GDM1 (cell line): ENCODE data around the gene ST8SIA5.
A peak's percentile ranks its signal among the peaks of the same experiment; 100 is the strongest.

Experiments
- DNase-seq: peaks from one replicate; lab custom pipeline; 2025; lab: John Stamatoyannopoulos, UW

The ST8SIA5 gene

DNA sequence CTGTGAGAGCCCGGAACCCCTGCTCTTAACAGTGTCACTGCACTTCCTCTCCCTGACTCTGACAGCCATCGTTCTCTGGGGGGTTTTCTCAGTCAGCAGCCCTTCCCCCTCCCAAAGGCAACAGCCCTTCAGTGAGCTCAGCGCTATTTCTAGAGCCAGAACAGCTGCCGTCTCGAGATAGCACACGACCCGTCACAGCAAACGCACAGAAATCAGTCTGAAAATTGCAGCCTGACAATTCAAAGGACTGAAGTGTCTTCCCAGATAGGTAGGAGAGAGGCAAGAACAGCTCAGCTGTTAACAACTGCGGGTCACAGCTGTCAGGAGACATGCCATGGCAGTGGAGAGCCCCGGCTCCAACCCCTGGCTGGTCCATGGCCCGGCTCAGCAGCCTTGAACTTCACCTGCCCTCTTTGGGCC lies 45.4 kb downstream of the ST8SIA5 start:
- peak; percentile 7 for DNase-seq

DNA sequence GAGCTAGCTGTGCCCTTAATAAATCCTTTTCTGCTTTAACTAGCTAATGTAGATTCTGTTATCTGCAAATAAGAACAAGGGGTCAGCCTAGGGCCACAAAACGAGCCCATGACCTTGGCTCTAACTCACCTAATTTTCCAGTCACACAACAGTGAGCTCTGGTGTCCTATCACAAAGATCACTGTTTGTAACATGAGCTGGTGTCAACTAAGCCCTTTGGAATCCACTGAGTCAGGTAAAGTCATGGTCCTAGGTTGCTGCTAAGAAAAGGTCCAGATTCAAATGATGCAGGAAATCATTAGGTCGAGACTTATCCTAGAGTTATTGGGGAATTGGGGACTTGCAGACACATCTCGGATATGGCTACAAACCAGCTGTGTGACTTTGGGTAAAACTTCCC lies 49.9 kb downstream of the ST8SIA5 start:
- DNase-seq = no peak

DNA sequence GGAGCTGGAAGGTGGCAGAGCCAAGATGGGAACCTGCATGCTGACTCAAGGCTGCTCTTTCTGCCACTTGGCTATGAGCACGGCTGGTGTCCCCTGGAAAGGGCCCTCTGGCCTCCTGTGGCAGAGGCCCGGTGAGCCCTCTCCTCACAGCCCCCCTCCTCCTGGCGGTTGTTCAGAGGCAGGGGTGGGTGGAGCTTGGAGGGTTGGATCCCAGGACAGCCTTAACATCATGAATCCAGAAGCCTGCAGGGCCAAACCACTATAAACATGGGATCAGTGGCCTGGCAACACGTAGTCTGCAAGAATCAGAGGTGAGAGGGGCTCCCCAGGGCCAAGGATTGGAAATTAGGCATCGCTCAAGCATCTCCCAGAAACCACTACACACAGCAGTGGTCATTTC lies 51.3 kb downstream of the ST8SIA5 start:
- no peak for DNase-seq

DNA sequence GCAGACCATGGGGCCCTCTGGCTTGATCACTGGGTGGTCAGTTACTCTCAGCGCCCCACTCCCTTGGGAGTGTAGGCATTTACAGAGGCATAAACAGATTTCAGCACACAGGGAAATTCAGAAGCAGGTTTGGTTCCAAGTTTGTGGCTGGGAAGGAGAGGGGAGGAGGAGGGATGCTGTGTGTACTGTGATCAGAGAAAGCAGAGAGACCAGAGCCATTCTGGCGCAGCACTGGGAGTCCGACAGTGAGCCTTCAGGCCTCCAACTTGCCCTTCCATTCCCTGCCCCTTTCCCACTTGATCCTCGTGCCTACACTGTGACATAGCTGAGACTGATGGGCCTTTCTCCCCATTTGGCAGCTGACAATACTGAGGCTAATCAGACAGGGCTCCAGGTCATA lies 52.0 kb downstream of the ST8SIA5 start:
- DNase-seq = no peak

DNA sequence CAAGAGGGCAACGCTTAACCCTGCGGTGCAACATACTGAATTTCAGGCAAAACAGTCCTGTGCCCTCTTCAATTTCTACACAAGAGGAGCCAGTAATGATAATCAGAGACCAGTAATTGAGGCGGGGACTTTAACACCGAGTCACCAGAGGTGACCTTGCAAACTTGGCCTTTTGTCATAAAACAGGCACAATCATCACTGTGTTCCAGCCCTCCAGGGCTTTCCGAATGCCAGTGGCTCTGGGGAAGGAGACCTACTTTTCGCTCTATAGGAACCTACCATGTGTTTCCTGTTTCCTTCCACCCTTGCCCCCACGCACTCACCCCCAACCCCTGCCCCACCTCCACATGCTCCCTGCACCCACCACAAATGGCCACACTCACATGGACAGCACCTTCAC lies 52.7 kb downstream of the ST8SIA5 start:
- no peak for DNase-seq

DNA sequence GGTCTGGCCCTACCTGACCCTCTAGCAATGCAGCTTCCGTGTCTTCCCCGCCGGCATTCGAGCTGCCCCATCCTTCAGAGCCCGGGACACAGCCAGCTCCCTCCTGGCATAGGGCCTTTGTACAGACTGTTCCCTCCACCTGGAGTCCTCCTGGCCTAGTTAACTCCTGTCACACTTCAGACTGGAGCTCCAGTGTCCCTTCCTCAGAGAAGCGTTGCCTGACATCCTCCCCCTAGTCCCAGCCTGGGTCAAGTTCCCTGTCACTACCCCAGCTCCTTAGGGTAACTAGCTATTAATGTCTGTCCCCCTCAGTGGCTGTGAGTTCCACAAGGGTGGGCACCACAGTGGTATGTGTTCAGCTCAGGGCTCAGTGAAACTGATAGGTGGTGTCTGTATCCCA lies 54.4 kb downstream of the ST8SIA5 start:
- no peak for DNase-seq

DNA sequence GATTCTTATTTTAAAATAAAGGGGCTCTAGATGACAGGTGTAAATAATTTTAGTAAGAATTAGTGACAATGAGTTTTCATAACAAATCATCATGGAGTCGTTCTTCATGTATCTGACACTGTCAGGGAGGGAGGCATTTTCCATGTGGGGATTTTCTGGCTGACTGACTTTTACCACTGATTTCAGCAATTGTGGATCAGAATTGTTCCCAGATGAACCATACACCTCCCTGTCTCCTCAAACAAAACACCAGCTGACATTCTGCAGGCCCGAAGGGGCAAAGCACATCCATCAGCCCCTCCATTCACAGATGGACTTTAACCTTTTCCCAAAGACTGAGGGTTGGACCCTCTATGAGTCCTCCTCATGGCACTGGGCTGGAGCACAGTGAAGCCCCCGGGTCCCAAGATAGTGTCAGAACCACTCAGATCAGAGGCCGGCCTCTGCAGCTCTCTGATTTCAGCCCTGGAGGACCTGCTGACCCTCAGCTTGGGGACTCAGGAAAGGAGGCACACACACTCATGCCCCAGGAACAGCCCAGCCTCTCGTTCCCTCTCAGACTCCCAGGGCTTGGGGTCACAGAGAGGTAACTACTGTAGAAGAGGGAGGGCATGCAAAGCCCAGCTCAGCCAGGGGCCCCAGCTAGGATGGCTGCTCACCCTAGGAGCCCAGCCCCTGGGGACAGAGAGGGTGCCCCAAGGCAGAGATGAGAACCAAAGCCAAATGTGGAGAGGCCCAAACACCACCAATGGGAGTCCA lies 56.6 kb downstream of the ST8SIA5 start:
- DNase-seq = no peak

DNA sequence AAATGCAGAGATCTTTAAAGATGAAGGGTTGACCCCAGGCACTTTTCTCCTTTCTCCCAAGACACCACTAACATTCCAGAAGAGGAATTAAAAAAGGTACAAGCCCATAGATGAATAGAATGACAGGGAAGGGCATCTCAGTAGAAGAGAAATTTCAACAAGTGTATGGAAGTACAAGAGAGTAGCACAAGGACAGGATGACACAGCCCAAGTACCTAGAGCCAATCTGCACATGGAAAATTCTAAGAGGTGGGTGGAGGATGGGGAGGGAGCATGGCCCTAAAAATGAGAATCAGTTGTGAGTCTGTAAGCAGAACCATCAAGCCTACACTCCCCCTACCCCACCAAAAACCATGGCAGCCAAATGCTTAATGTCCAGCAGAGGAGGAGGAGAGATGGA lies 60.2 kb downstream of the ST8SIA5 start:
- DNase-seq = no peak

DNA sequence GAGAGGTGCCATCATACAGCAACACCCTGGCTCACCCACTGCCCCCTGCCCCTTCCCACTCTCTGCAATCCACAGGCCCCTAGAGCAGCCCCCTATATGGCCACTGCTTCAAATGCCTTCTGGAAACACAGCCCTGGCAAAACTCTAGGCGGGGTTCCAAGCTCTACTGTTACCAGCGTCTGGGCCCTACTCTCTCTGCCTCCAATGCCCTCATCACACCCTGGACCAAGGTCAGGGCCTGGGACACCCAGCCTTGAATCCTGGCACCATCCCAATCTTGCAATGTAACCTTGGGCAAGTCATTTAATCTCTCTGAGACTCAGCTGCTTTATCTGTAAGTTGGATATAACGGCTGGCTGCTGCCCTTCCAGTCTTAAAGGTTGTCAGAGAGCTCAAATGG lies 60.6 kb downstream of the ST8SIA5 start:
- no peak for DNase-seq

DNA sequence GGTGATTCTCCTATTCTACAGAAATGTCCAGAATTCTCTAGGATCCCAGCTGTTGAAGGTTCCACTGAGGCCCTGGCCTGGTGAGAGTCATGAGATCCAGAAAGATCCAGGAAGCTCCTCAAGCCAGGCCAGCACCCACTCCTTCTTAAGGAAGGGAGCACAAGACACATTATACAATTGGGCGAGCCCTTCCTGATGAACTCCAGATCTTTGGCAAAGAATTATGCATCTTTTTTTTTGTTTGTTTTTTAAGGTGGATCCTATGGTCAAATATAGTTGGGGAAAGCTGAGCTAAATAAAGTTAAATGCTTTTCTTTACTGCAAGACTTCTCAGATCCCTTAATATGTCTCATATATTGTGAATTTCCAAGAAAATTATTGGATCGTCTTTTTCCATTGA lies 62.9 kb downstream of the ST8SIA5 start:
- no peak for DNase-seq

DNA sequence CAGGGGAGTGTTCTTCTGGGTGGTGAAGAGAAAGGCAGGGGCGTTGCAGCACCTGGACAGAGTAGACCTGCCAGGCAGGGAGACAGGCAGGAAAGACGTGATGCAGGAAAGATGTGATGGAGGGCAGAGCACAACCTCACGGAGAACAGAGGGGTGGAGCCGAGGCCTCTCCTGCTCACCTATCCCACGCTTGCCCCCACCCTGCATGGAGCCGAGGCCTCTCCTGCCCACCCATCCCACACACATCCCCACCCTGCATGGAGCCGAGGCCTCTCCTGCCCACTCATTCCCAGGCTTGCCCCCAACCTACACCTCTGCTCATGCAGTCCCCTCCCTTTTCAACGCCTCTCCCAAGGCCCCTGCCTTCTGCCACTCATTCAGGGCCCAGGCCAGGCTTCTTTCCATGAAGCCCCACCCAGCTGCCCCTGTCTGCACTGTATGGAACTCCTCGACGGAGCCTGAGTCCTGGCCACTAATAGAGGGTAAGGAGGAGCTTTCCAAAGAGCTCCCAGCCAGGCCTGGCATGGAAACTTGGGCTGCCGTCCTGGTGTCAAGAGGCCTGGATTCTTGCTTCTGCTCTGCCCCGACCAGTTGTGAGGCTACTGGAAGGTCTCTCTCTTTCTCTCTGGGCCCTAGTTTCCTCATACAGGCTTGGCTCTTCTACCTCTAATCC lies 67.9 kb downstream of the ST8SIA5 start:
- DNase-seq = no peak

DNA sequence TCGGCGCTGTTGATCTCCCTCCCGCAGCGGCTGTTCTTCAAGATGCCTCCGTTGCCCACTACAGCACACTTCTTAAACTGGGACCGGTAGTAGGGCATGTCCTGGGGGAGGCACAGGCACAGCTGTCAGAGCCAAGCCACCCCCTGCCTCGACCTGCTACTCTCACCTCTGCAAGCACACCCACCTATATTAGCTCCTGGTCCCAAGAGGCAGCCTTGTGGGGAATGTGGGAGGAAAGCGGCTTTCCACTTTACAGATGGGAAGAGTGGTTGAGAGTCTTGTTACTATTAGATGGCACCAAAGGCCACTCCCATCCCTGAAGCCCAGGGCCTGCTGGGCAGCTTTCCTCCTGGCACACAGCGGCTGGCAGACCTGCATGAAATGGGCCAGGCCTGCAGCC lies 70.7 kb downstream of the ST8SIA5 start:
- no peak for DNase-seq

DNA sequence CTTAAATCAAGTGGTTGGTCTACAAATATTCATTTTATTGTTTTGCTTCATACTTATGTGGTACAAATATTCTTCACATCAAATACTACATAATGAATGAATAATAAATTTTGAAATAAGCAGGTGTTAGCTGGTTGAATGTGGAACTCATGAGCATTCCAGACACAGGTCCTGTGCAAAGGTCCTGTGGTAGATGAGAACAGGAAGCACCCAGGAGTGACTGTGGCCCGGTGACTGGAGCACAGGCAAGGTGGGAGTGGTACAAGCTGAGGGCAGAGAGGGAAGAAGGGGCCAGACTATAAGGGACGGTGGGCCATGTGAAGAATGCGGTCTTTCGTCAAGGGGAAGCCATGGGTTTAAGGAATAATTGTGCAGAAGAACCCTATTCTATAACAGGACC lies 73.6 kb downstream of the ST8SIA5 start:
- no peak for DNase-seq

DNA sequence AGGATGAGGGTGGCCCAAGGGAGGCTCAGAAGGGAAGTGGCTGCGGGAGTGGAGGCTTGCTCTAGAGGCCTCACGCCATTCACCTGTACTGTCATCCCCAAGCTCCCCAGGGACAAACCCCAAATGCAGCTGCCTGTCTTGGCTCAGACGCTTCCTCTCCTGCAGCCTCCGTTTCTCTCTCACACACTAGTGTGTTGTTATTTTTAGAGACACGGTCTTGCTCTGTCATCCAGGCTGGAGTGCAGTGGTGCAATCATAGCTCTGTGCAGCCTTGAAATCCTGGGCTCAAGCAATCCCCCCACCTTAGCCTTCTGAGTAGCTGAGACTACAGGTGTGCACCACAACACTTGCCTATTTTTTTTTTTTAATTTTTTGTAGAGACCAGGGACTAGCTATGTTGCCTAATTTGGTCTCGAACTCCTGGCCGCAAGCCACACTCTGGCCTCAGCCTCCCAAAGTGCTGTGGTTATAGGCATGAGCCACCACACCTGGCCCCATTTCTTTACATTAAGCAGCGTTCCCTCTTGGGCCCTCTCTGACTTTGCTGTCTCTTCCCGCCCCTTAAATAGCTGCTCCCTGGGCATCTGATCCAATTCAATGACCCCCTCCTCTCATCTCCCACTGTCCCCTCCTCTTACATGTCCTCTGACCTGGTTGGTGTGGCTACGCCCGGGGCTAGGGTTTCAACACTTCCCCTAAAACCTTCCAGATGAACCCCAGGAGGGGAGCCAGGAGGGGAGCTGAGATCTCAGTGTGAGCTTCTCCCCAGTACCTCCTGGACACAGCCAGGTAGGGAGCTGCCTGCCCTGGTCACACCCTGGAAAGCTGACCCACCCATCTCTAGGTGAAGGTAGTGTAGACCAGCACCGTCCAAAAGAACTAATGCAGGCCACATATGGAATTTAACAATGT lies 75.8 kb downstream of the ST8SIA5 start:
- no peak for DNase-seq

DNA sequence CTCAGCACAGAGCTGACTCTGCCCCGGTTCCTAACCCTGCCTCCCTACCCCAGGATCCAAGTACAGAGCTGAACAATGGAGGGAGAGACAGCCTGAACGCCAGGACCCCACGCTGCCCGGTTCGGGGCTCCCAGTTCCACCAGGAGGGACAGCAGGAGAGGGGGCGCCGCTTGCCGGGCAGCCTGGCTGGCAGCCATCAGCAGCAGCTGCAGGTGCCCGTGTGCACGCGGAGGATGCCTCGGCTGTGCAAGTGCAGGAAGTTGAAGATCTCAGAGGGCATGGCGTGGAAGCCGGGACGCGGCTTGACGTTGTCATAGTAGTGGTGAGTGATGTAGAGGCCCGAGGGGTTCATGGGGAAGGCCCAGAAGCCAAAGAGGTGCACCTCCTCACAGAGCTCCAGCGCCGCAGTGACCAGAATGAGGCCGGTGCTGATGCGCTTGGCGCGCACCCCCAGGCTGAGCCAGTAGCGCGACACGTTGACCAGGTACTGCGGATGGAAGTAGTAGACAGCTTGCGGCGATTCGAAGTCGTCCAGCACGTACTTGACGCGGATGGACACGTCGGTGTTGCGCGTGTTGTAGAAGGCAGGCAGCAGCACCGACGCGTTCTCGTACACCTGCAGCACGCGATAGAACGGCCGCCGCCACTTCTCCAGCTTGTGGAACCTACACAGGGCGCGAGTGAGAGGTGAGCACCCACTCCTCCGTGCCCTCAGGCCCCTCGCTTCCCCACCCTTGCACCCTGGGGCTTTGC lies 76.8 kb downstream of the ST8SIA5 start:
- no peak for DNase-seq

DNA sequence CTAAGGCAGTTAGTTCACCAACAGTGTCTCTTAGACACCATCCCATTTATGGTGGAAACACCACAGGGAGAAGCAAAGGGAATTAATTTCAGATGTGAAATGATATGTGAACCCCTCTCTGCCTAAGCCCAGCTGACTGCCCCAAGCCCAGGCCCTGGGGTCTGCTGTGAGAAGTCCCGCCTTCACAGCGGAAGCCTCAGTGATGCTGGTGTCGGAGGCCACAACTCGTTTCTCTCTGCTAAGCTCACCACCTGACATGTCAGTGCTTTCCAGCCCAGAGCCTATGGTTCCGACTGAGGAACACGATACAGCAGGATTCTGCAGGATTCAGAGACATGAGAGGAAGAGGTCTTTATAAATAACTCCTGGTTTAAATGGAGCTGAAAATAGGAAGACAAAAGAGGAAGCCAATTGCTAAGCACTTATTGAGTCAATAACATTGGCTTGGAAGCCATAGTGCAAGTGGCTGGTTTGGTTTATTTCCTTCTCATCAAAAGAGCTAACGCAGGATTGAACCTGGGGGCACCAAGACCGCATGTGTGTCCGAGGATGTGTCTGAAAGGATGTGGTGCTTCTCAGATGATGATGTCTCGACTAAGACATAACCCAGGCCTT lies 78.0 kb downstream of the ST8SIA5 start:
- DNase-seq = peak; percentile 11

DNA sequence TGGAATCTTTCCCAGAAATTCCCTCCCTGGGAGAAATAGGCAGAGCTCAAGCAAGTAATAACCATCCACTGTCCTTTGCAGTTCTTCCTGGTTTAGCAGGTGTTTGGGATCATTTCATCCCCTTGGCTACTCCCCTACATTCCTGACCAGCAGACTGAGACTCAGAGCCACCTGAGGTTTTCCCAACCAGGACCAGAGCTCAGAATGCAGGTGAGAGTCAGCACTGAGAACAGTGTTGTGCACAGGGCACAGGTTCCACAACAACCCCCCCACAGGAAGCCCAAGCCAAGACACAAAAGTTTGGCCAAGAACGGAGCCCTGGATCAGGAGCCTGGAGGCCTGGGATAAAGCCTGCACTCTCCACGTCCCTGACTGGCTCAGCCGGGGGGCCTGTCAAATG lies 78.8 kb downstream of the ST8SIA5 start:
- no peak for DNase-seq

DNA sequence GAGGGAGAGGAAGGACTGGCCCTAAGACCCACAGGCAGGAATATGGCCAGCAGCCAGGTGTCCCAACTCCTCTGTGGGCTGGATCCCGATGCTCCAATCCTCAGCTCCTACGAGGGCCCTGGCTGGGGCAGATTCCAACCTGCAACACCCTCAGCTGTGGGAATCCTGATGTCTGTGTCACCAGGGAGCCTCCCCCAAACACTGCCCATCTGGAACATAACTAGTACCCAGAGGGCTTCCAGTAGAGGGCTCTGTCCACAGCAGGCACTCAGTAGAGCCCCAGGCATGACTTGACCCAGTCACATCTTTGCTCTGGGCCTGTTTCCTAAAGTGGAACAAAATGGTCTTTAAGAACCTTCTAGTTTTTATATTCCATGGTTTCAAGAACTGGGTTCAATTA lies 79.2 kb downstream of the ST8SIA5 start:
- no peak for DNase-seq

DNA sequence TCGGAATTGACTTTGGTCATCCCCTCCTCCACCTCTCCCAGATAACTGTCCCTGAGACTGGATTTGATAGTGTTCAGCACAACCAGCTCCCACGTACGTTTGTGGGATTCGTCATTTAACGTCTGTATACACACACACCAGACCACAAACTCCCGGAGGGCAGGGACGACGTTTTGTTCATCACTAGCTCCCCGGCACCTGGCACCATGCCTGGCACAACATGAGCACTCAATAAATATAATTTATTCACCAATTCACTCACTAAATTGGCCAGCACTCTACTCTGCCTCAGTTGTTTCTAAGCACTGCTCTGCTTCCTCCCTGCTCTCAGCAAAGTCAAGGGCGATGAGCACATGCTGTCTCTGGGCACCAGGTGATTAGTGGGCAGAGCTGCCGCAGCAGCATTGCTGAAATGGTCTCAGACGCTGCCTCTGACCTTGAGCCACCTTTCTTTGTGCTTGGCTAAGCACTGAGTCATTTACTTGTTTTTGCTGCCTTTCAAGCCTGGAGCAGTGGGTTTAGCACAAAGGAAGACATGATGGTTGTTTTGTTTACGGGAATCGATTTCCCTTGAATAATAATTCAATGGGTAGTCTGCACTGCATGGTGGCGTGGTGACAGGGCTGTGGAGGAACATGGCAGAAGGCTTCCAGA lies 80.5 kb downstream of the ST8SIA5 start:
- DNase-seq = no peak

DNA sequence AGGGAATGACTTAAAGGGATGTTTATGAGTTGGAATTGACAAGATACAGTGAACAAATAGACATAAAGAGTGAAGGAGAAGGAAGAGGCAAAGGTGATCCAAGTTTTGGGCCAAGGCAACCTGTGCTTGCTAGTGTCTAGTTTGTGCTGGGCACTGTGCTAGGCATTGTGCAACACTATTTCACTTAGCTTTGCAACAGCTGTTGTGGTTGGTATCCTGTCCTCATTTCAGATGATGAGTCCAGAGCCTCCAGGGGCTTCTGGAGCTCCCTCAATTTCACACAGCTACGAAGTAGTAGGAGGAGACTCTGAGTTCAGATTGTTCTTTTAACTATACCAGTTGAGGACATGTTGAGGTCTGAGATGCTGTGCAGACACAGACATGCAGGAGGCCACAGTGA lies 81.7 kb downstream of the ST8SIA5 start:
- no peak for DNase-seq
